Tibial nerve (tissue), 3 donors: ENCODE results near the gene CUX1.
"Not testable (repeated sequence)": the region's sequence is repeated elsewhere in the genome, so short reads cannot be mapped to it uniquely, and the experiment has no call there.

Experiments
- CTCF ChIP-seq, 5 experiments: fragments of 200-600 bp in 3 of 5; fragments of 450-650 bp in 2 of 5; sonication (generic) in 3 of 5; IDR thresholded peaks; one replicate each; pipeline ENCODE4 v1.5.1; 2016 to 2019; ENCODE audit warnings: antibody characterized with exemption in 5 of 5, mild to moderate bottlenecking in 3 of 5, moderate library complexity in 2 of 5
- POLR2A ChIP-seq, 2 donors: fragments of 450-650 bp; IDR thresholded peaks; one replicate each; pipeline ENCODE4 v1.6.1; 2017; ENCODE audit warnings: antibody characterized with exemption in 2 of 2, mild to moderate bottlenecking in 2 of 2, moderate library complexity in 2 of 2

- not testable (repeated sequence) for TF ChIP-seq CTCF, POLR2A (IDR thresholded peaks at IDR 0.05)
Observed at GRCh38 chr7:102042796-102043195, 225.4 kb downstream of the CUX1 start.
